Measurements from ENCODE around the gene CFAP65.
A peak's percentile ranks its signal among the peaks of the same experiment; 100 is the strongest.

GRCh38 chr2:218990052-218990451, 51.3 kb downstream of the CFAP65 start:
- TF ChIP-seq CTCF (optimal IDR thresholded peaks at IDR 0.05 in 1 of 3, IDR thresholded peaks at IDR 0.05 in 1 of 3, conservative IDR thresholded peaks at IDR 0.05 in 1 of 3; ENCODE audit: extremely low read depth in 1 of 3, insufficient read depth in 2 of 3, low read length in 3 of 3) (no peak), EZH2 (IDR thresholded peaks at IDR 0.05; ENCODE audit: low read length) (peak; percentile 24)

Measured in keratinocyte (primary cell).